ENCODE results near the gene CRKL.

- no peak for TF ChIP-seq TEAD4 (IDR thresholded peaks at IDR 0.05)
- no peak for TF ChIP-seq YY1 (IDR thresholded peaks at IDR 0.05; ENCODE audit: low read depth)
- TF ChIP-seq, protein P1, sequence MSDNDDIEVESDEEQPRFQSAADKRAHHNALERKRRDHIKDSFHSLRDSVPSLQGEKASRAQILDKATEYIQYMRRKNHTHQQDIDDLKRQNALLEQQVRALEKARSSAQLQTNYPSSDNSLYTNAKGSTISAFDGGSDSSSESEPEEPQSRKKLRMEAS (IDR thresholded peaks at IDR 0.05), result no peak
- TF ChIP-seq, protein P2, sequence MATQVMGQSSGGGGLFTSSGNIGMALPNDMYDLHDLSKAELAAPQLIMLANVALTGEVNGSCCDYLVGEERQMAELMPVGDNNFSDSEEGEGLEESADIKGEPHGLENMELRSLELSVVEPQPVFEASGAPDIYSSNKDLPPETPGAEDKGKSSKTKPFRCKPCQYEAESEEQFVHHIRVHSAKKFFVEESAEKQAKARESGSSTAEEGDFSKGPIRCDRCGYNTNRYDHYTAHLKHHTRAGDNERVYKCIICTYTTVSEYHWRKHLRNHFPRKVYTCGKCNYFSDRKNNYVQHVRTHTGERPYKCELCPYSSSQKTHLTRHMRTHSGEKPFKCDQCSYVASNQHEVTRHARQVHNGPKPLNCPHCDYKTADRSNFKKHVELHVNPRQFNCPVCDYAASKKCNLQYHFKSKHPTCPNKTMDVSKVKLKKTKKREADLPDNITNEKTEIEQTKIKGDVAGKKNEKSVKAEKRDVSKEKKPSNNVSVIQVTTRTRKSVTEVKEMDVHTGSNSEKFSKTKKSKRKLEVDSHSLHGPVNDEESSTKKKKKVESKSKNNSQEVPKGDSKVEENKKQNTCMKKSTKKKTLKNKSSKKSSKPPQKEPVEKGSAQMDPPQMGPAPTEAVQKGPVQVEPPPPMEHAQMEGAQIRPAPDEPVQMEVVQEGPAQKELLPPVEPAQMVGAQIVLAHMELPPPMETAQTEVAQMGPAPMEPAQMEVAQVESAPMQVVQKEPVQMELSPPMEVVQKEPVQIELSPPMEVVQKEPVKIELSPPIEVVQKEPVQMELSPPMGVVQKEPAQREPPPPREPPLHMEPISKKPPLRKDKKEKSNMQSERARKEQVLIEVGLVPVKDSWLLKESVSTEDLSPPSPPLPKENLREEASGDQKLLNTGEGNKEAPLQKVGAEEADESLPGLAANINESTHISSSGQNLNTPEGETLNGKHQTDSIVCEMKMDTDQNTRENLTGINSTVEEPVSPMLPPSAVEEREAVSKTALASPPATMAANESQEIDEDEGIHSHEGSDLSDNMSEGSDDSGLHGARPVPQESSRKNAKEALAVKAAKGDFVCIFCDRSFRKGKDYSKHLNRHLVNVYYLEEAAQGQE (IDR thresholded peaks at IDR 0.05; ENCODE audit: low read depth), result no peak
- TF ChIP-seq EGR1 (IDR thresholded peaks at IDR 0.05), result no peak
These were observed 48.1 kb downstream of the CRKL start for GRCh38 chr22:20965104-20965887.
